H9 (cell line): ENCODE data around the gene IL18BP. TPM values are rescaled to one million over a fixed set of nuclear protein-coding genes. Genes with fewer than 3 reads are reported as not detected.

Experiments used
- DNase-seq: peaks from one replicate; pipeline ENCODE4 v3.0.0-alpha.2; 2017
- H2AFZ ChIP-seq: one replicate; pipeline ENCODE4 v1.6.1; 2013; ENCODE audit warnings: mild to moderate bottlenecking, low read length, control low read depth, moderate library complexity
- H2AK5ac ChIP-seq: 2 replicates; pipeline ENCODE4 v1.6.1; 2013; ENCODE audit warnings: low read length, control low read depth, mixed read lengths; ENCODE audit not compliant: insufficient read length
- H2BK120ac ChIP-seq: one replicate; pipeline ENCODE4 v1.6.1; 2013; ENCODE audit warnings: low read depth, mild to moderate bottlenecking, low read length, control low read depth, inconsistent platforms; ENCODE audit not compliant: poor library complexity, severe bottlenecking
- H2BK12ac ChIP-seq: 2 replicates; pipeline ENCODE4 v1.6.1; 2013; ENCODE audit warnings: low read length, control low read depth, mixed read lengths, low read depth; ENCODE audit not compliant: insufficient read length
- H2BK15ac ChIP-seq: 2 replicates; pipeline ENCODE4 v1.6.1; 2013; ENCODE audit warnings: low read depth, low read length, control low read depth
- H2BK20ac ChIP-seq: one replicate; pipeline ENCODE4 v1.6.1; 2013; ENCODE audit warnings: low read depth, mild to moderate bottlenecking, low read length, control low read depth, inconsistent platforms; ENCODE audit not compliant: poor library complexity, severe bottlenecking
- H2BK5ac ChIP-seq: 2 replicates; pipeline ENCODE4 v1.6.1; 2013; ENCODE audit warnings: low read length, control low read depth, mixed read lengths; ENCODE audit not compliant: insufficient read length
- H3K14ac ChIP-seq: 2 replicates; pipeline ENCODE4 v1.6.1; 2013; ENCODE audit warnings: low read length, control low read depth; ENCODE audit not compliant: insufficient read depth
- H3K18ac ChIP-seq: 2 replicates; pipeline ENCODE4 v1.6.1; 2013; ENCODE audit warnings: low read depth, mild to moderate bottlenecking, mixed read lengths, low read length, control low read depth; ENCODE audit not compliant: insufficient read length
- H3K23ac ChIP-seq: 2 replicates; pipeline ENCODE4 v1.6.1; 2013; ENCODE audit warnings: low read length, control low read depth, mixed read lengths, low read depth; ENCODE audit not compliant: insufficient read length
- H3K23me2 ChIP-seq: 2 replicates; pipeline ENCODE4 v1.6.1; 2013; ENCODE audit warnings: low read depth, mild to moderate bottlenecking, mixed read lengths, low read length, control low read depth; ENCODE audit not compliant: insufficient read length, poor library complexity, severe bottlenecking
- H3K27ac ChIP-seq: 2 replicates; pipeline ENCODE4 v1.5.1; 2013; ENCODE audit warnings: low read length, control low read depth, mixed read lengths, low read depth; ENCODE audit not compliant: insufficient read length
- H3K27me3 ChIP-seq: 2 replicates; pipeline ENCODE4 v1.6.1; 2013; ENCODE audit warnings: low read length, control low read depth, inconsistent platforms; ENCODE audit not compliant: insufficient read depth
- H3K4ac ChIP-seq: 2 replicates; pipeline ENCODE4 v1.6.1; 2013; ENCODE audit warnings: low read depth, mild to moderate bottlenecking, control low read depth, inconsistent platforms, low read length, moderate library complexity
- H3K4me1 ChIP-seq: 2 replicates; pipeline ENCODE4 v1.6.1; 2013; ENCODE audit warnings: low read length, control low read depth, inconsistent platforms; ENCODE audit not compliant: insufficient read depth
- H3K4me2 ChIP-seq: 2 replicates; pipeline ENCODE4 v1.6.1; 2013; ENCODE audit warnings: low read length, control low read depth, mixed read lengths; ENCODE audit not compliant: insufficient read length, insufficient read depth
- H3K56ac ChIP-seq: 2 replicates; pipeline ENCODE4 v1.6.1; 2013; ENCODE audit warnings: low read depth, mild to moderate bottlenecking, mixed read lengths, low read length, control low read depth; ENCODE audit not compliant: insufficient read length
- H3K79me1 ChIP-seq: 2 replicates; pipeline ENCODE4 v1.6.1; 2013; ENCODE audit warnings: low read depth, mild to moderate bottlenecking, moderate library complexity, low read length, control low read depth, inconsistent platforms; ENCODE audit not compliant: insufficient read depth, poor library complexity, severe bottlenecking
- H3K79me2 ChIP-seq: 2 replicates; pipeline ENCODE4 v1.6.1; 2013; ENCODE audit warnings: low read length, control low read depth, inconsistent platforms; ENCODE audit not compliant: insufficient read depth
- H3K9ac ChIP-seq: 2 replicates; pipeline ENCODE4 v1.6.1; 2013; ENCODE audit warnings: low read length, control low read depth, mixed read lengths; ENCODE audit not compliant: insufficient read length; ENCODE audit errors: extremely low read depth
- H3K9me3 ChIP-seq: one replicate; pipeline ENCODE4 v1.6.1; 2013; ENCODE audit warnings: low read depth, low read length, inconsistent platforms; ENCODE audit not compliant: control insufficient read depth
- H3T11ph ChIP-seq: one replicate; pipeline ENCODE4 v1.6.1; 2013; ENCODE audit warnings: mild to moderate bottlenecking, low read length, control low read depth, inconsistent platforms
- H4K20me1 ChIP-seq: one replicate; pipeline ENCODE4 v1.6.1; 2013; ENCODE audit not compliant: control insufficient read depth, insufficient read length, insufficient read depth
- H4K5ac ChIP-seq: 2 replicates; pipeline ENCODE4 v1.6.1; 2013; ENCODE audit warnings: low read depth, mild to moderate bottlenecking, mixed read lengths, low read length, control low read depth; ENCODE audit not compliant: insufficient read length
- H4K8ac ChIP-seq: replicated peaks from 2 replicates; pipeline ENCODE4 v1.6.1; 2013; ENCODE audit warnings: low read length, control low read depth, mixed read lengths, low read depth; ENCODE audit not compliant: insufficient read length
- H4K91ac ChIP-seq: 2 replicates; pipeline ENCODE4 v1.6.1; 2013; ENCODE audit warnings: low read depth, mild to moderate bottlenecking, moderate library complexity, mixed read lengths, low read length, control low read depth; ENCODE audit not compliant: insufficient read length
- H3K27ac Mint-ChIP-seq, 3 experiments: 2 replicates in 2 of 3; 3 replicates in 1 of 3; pipeline ENCODE4 v1.8.0; 2020 to 2021; ENCODE audit warnings: mixed read lengths in 3 of 3, mild to moderate bottlenecking in 1 of 3, moderate library complexity in 1 of 3
- H3K27me3 Mint-ChIP-seq: 2 replicates; pipeline ENCODE4 v1.8.0; 2021; ENCODE audit warnings: low read depth, mild to moderate bottlenecking, moderate library complexity, mixed read lengths
- H3K36me3 Mint-ChIP-seq, 3 experiments: 2 replicates in 2 of 3; 3 replicates in 1 of 3; pipeline ENCODE4 v1.8.0; 2020 to 2021; ENCODE audit warnings: low read depth in 3 of 3, mixed read lengths in 3 of 3; ENCODE audit not compliant: insufficient read depth in 1 of 3
- H3K4me1 Mint-ChIP-seq, 2 experiments: 2 replicates each; pipeline ENCODE4 v1.8.0; 2020; ENCODE audit warnings: mixed read lengths in 2 of 2
- H3K4me3 Mint-ChIP-seq, 2 experiments: 2 replicates in 1 of 2; 3 replicates in 1 of 2; pipeline ENCODE4 v1.8.0; 2020 to 2021; ENCODE audit warnings: mild to moderate bottlenecking in 2 of 2, mixed read lengths in 2 of 2, moderate library complexity in 1 of 2
- H3K9me3 Mint-ChIP-seq, 2 experiments: 2 replicates in 1 of 2; 3 replicates in 1 of 2; pipeline ENCODE4 v1.8.0; 2020; ENCODE audit warnings: mild to moderate bottlenecking in 2 of 2, mixed read lengths in 2 of 2, moderate library complexity in 1 of 2
- WGBS: extraction: QIAGEN DNeasy Blood & Tissue Kit; methylation state at CpG from one replicate; pipeline ENCODE4 v1.1.7; 2013; ENCODE audit warnings: missing lambda C conversion rate, low lambda C conversion rate, mixed read lengths; ENCODE audit not compliant: insufficient read length; ENCODE audit errors: extremely low coverage; 5-methylcytosine and 5-hydroxymethylcytosine counted together
- total RNA-seq: library from RNA; stranded (reverse); gene quantifications from 2 replicates; pipeline ENCODE4 v1.2.1, GENCODE V29; 2021
- TF ChIP-seq, protein P1 (sequence below): fragments of 200-600 bp; sonication (generic); conservative IDR thresholded peaks from 3 replicates; pipeline ENCODE4 v1.8.0; 2021; ENCODE audit warnings: antibody characterized with exemption, mild to moderate bottlenecking

IL18BP gene
- total RNA-seq, 1 experiment from 2014 or later = 10.2 TPM

DNA sequence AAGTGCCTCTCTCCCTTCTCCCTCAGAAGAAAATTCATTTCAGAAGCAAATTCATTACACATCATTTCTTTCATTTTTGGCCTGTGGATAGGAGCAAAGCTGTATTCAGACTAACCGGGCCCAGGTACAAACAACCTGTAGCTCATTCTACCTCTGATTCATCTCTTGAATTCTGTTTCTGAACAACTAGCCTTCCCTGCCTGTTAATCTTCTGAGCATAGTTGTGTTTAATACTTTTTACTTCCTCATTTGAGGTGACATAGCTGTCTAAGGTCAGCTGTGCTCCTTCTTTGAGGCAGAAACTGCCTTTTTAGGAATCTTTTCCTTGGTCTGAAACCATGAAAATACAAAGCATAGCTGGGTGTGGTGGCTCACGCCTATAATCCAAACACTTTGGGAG is 12.6 kb upstream of the IL18BP start:
- H3K23ac ChIP-seq = no peak overlapping the region
- no peaks in the 10 kb centered on the region for H3K27me3 ChIP-seq
- no peak overlapping the region for H2BK12ac ChIP-seq
- no peak overlapping the region for H3K4me2 ChIP-seq
- H2AK5ac ChIP-seq = no peak overlapping the region
- no peak overlapping the region for H3K56ac ChIP-seq
- H2AFZ ChIP-seq = no peak overlapping the region
- Mint-ChIP-seq H3K4me3 (no peak overlapping the region), H3K36me3 (peaks cover 13 to 45% (median 28%) of the 10 kb centered on the region in 3 experiments), H3K27ac (no peak overlapping the region; a peak in 1 of 7 replicates), H3K9me3 (no peaks in the 10 kb centered on the region), H3K4me1 (no peaks in the 10 kb centered on the region), H3K27me3 (no peaks in the 10 kb centered on the region)
- no peak overlapping the region for H3K18ac ChIP-seq
- H4K8ac ChIP-seq = no peak overlapping the region
- no peak overlapping the region for H3T11ph ChIP-seq
- TF ChIP-seq, protein P1, sequence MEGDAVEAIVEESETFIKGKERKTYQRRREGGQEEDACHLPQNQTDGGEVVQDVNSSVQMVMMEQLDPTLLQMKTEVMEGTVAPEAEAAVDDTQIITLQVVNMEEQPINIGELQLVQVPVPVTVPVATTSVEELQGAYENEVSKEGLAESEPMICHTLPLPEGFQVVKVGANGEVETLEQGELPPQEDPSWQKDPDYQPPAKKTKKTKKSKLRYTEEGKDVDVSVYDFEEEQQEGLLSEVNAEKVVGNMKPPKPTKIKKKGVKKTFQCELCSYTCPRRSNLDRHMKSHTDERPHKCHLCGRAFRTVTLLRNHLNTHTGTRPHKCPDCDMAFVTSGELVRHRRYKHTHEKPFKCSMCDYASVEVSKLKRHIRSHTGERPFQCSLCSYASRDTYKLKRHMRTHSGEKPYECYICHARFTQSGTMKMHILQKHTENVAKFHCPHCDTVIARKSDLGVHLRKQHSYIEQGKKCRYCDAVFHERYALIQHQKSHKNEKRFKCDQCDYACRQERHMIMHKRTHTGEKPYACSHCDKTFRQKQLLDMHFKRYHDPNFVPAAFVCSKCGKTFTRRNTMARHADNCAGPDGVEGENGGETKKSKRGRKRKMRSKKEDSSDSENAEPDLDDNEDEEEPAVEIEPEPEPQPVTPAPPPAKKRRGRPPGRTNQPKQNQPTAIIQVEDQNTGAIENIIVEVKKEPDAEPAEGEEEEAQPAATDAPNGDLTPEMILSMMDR = no peak
- H3K9ac ChIP-seq = no peak overlapping the region
- no peak overlapping the region for H3K4ac ChIP-seq
- no peaks in the 10 kb centered on the region for H3K9me3 ChIP-seq
- H2BK15ac ChIP-seq = no peak overlapping the region
- WGBS = no CpG with 5 or more reads among the region's 2 CpGs
- H3K14ac ChIP-seq = no peak overlapping the region
- no peak overlapping the region for H4K91ac ChIP-seq
- H3K79me1 ChIP-seq = no peaks in the 10 kb centered on the region
- H2BK5ac ChIP-seq = no peak overlapping the region
- H3K27ac ChIP-seq = no peak overlapping the region
- H2BK120ac ChIP-seq = no peak overlapping the region
- H4K5ac ChIP-seq = no peak overlapping the region
- DNase-seq = no peak
- H4K20me1 ChIP-seq = no peaks in the 10 kb centered on the region
- H2BK20ac ChIP-seq = no peak overlapping the region
- no peaks in the 10 kb centered on the region for H3K23me2 ChIP-seq
- H3K79me2 ChIP-seq = no peaks in the 10 kb centered on the region
- H3K4me1 ChIP-seq = no peaks in the 10 kb centered on the region
